HepG2 (cell line): ENCODE results near the gene OSER1. TPM values are rescaled to one million over a fixed set of nuclear protein-coding genes. Genes with fewer than 3 reads are reported as not detected.
A peak's percentile ranks its signal among the peaks of the same experiment; 100 is the strongest.

Experiments
- ADNP ChIP-seq: sonication (generic); formaldehyde crosslinking; IDR thresholded peaks from 2 replicates; pipeline ENCODE4 v1.4.0; 2020; ENCODE audit warnings: missing genetic modification reagents
- AKAP8 ChIP-seq: sonication (generic); formaldehyde crosslinking; IDR thresholded peaks from 2 replicates; pipeline ENCODE4 v1.5.1; 2020; ENCODE audit warnings: mild to moderate bottlenecking, missing genetic modification reagents
- ARNT2 ChIP-seq: sonication (generic); formaldehyde crosslinking; IDR thresholded peaks from 2 replicates; pipeline ENCODE4 v1.8.0; 2022; ENCODE audit warnings: mild to moderate bottlenecking, low read depth, missing genetic modification reagents, moderate library complexity
- EHMT2 ChIP-seq: fragments of 200-600 bp; sonication (generic); IDR thresholded peaks from 2 replicates; pipeline ENCODE4 v1.7.0; 2017; ENCODE audit warnings: antibody characterized with exemption, low read depth, low read length, borderline replicate concordance
- GATA4 ChIP-seq: sonication (generic); IDR thresholded peaks from 2 replicates; pipeline ENCODE4 v1.6.1; 2016; ENCODE audit warnings: antibody characterized with exemption, low read depth, borderline replicate concordance
- HNRNPH1 ChIP-seq: fragments of 200-400 bp; formaldehyde crosslinking; optimal IDR thresholded peaks from 2 replicates; pipeline ENCODE3; 2017; ENCODE audit warnings: mild to moderate bottlenecking, low read depth, low read length
- JARID2 ChIP-seq: sonication (generic); formaldehyde crosslinking; IDR thresholded peaks from 2 replicates; pipeline ENCODE4 v1.8.1; 2023; ENCODE audit warnings: missing genetic modification reagents, inconsistent platforms; ENCODE audit not compliant: insufficient replicate concordance
- JUNB ChIP-seq: sonication (generic); formaldehyde crosslinking; IDR thresholded peaks from 2 replicates; pipeline ENCODE4 v1.8.0; 2022; ENCODE audit warnings: missing genetic modification reagents, mild to moderate bottlenecking, borderline replicate concordance
- KDM5A ChIP-seq: fragments of 200-600 bp; sonication (generic); IDR thresholded peaks from 2 replicates; pipeline ENCODE4 v1.7.0; 2018; ENCODE audit warnings: antibody characterized with exemption, mild to moderate bottlenecking, low read length, borderline replicate concordance
- NR2F1 ChIP-seq, 2 experiments: fragments of 450-650 bp in 1 of 2; formaldehyde crosslinking in 1 of 2; IDR thresholded peaks; 2 replicates each; pipeline versions ENCODE4 v1.5.0 to v1.6.1; 2016 to 2020; ENCODE audit warnings: mild to moderate bottlenecking in 1 of 2, missing compliant biosample characterization in 1 of 2, missing genetic modification reagents in 1 of 2, moderate library complexity in 1 of 2
- SP1 ChIP-seq, 2 experiments: fragments of 450-650 bp in 1 of 2; sonication (generic) in 1 of 2; formaldehyde crosslinking in 1 of 2; IDR thresholded peaks; 2 replicates each; pipeline versions ENCODE4 v1.4.0 to v1.6.1; 2016 to 2020; ENCODE audit warnings: missing genetic modification reagents in 1 of 2
- ZNF17 ChIP-seq: sonication (generic); formaldehyde crosslinking; IDR thresholded peaks from 2 replicates; pipeline ENCODE4 v1.5.0; 2020; ENCODE audit warnings: mild to moderate bottlenecking, missing genetic modification reagents
- ZNF230 ChIP-seq: sonication (generic); formaldehyde crosslinking; IDR thresholded peaks from 2 replicates; pipeline ENCODE4 v1.4.0; 2020; ENCODE audit warnings: mild to moderate bottlenecking, missing genetic modification reagents
- ZNF550 ChIP-seq: sonication (generic); formaldehyde crosslinking; IDR thresholded peaks from 2 replicates; pipeline ENCODE4 v1.4.0; 2020; ENCODE audit warnings: mild to moderate bottlenecking, missing genetic modification reagents, borderline replicate concordance
- ZNF552 ChIP-seq: sonication (generic); formaldehyde crosslinking; IDR thresholded peaks from 2 replicates; pipeline ENCODE4 v1.9.0; 2022; ENCODE audit warnings: missing genetic modification reagents, mild to moderate bottlenecking, borderline replicate concordance
- ZNF773 ChIP-seq: sonication (generic); formaldehyde crosslinking; IDR thresholded peaks from 2 replicates; pipeline ENCODE4 v1.4.0; 2020; ENCODE audit warnings: missing genetic modification reagents, borderline replicate concordance
- ZNF776 ChIP-seq: sonication (generic); formaldehyde crosslinking; IDR thresholded peaks from 2 replicates; pipeline ENCODE4 v1.4.0; 2020; ENCODE audit warnings: mild to moderate bottlenecking, missing genetic modification reagents
- ZNF841 ChIP-seq: sonication (generic); formaldehyde crosslinking; IDR thresholded peaks from 2 replicates; pipeline ENCODE4 v1.8.1; 2023; ENCODE audit warnings: missing genetic modification reagents, borderline replicate concordance
- polyA plus RNA-seq, 8 experiments: library from polyadenylated mRNA; depleted of rRNA in 3 of 8; stranded (reverse) in 7 of 8; unstranded in 1 of 8; fragments of >200 nt; fragmentation: Illumina TruSeq in 4 of 8; extraction: Trizol in 4 of 8; gene quantifications; 2 replicates each; pipeline versions ENCODE4 v1.2.1 to v1.2.3, GENCODE V29; 2011 to 2016; ENCODE audit warnings: low read depth in 4 of 8, missing spikeins in 1 of 8, mixed read lengths in 1 of 8; ENCODE audit not compliant: insufficient read depth in 1 of 8
- total RNA-seq, 5 experiments: library from RNA; depleted of rRNA; stranded (reverse); fragments of >200 nt; fragmentation: Illumina TruSeq; extraction: Trizol; gene quantifications; 2 replicates each; pipeline ENCODE4 v1.2.3, GENCODE V29; 2016; ENCODE audit warnings: low read depth in 1 of 5
- TF ChIP-seq, protein P1 (sequence below): sonication (generic); formaldehyde crosslinking; IDR thresholded peaks from 2 replicates; pipeline ENCODE4 v1.5.0; 2020; ENCODE audit warnings: missing genetic modification reagents
- TF ChIP-seq, protein P2 (sequence below): sonication (generic); IDR thresholded peaks from 2 replicates; pipeline ENCODE4 v1.6.1; 2016; ENCODE audit warnings: low read depth, borderline replicate concordance
- TF ChIP-seq, protein P3 (sequence below): IDR thresholded peaks from 2 replicates; pipeline ENCODE4 v1.6.1; 2016; ENCODE audit warnings: low read depth
- TF ChIP-seq, protein P4 (sequence below): IDR thresholded peaks from 2 replicates; pipeline ENCODE4 v1.6.1; 2016
- TF ChIP-seq, protein P5 (sequence below): IDR thresholded peaks from 2 replicates; pipeline ENCODE4 v1.6.1; 2016; ENCODE audit warnings: mild to moderate bottlenecking

OSER1 gene
- total and polyA plus RNA-seq, 2 of the 13 experiments (the other 11 are each of a cell fraction or from before 2014, with no cell fraction given), result 71.2 to 71.5 TPM

DNA sequence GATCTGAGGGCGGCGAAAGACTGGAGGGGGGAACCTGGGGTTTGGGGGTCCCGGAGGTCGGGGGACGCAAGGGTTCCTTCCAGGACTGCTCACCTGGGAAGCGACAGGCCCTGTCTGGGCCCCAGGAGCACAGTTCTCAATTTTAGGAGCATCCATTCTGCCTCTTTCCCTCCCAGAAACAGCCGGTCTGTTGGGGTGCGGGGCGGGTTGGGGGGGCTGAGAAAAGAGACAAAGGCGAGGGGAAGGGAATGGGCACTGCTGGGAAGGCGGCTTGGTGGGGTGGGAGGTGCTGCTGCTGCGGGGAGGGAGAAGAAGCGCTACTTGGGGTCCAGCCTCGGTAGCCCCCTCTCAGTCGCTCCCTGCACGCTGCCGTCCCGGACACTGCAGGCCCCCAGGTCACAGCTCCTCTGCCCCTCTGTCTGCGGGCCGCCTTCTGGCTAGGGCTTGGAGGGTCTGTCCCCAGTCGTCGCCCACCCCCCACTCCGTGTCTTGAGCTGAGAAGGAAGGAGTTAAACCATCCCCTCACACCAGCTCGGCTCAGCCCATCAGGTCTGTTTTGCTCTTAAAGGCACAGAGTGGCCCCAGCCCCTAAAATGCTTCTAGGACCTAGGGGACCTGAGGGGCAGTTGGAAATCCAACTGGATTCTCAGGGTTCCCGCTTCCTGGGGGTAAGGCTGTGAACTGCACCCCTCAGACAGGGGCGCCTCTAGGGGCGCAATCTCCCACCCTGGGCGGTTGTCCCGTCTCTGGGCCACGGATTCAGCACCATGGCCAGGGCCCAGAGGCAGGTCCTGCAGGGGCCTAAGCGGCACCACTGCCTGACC is 37.2 kb upstream of the OSER1 start (continued):
- TF ChIP-seq SP1 (IDR thresholded peaks at IDR 0.05) (no peak), SP1 (CRISPR knock-in tag; IDR thresholded peaks at IDR 0.05) (peak; percentile 49; the same call in 1 of the 2 replicates), KDM5A (no peak), ZNF230 (peak; percentile 99), ZNF773 (CRISPR knock-in tag) (peak; percentile 99), ZNF552 (CRISPR knock-in tag) (peak; percentile 93), GATA4 (no peak), JUNB (CRISPR knock-in tag) (no peak), HNRNPH1 (no peak), ZNF17 (CRISPR knock-in tag) (0 out of 2 replicates have a peak, but pooled peaks have one; percentile 58), AKAP8 (CRISPR knock-in tag) (peak; percentile 89), EHMT2 (peak; percentile 98; the same call in 1 of the 2 replicates), ADNP (CRISPR knock-in tag) (0 out of 2 replicates have a peak, but pooled peaks have one; percentile 8), ARNT2 (CRISPR knock-in tag) (peak; percentile 98), ZNF776 (CRISPR knock-in tag) (peak; percentile 94), ZNF841 (CRISPR knock-in tag) (no peak), ZNF550 (CRISPR knock-in tag) (no peak), NR2F1 (CRISPR knock-in tag; IDR thresholded peaks at IDR 0.05) (peak; percentile 69 to 80; a peak in 3 of 4 replicates), JARID2 (CRISPR knock-in tag) (peak; percentile 88)
- TF ChIP-seq, protein P1, sequence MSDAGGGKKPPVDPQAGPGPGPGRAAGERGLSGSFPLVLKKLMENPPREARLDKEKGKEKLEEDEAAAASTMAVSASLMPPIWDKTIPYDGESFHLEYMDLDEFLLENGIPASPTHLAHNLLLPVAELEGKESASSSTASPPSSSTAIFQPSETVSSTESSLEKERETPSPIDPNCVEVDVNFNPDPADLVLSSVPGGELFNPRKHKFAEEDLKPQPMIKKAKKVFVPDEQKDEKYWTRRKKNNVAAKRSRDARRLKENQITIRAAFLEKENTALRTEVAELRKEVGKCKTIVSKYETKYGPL (CRISPR knock-in tag), result peak; percentile 98
- TF ChIP-seq, protein P2, sequence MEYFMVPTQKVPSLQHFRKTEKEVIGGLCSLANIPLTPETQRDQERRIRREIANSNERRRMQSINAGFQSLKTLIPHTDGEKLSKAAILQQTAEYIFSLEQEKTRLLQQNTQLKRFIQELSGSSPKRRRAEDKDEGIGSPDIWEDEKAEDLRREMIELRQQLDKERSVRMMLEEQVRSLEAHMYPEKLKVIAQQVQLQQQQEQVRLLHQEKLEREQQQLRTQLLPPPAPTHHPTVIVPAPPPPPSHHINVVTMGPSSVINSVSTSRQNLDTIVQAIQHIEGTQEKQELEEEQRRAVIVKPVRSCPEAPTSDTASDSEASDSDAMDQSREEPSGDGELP, result no peak
- TF ChIP-seq, protein P3, sequence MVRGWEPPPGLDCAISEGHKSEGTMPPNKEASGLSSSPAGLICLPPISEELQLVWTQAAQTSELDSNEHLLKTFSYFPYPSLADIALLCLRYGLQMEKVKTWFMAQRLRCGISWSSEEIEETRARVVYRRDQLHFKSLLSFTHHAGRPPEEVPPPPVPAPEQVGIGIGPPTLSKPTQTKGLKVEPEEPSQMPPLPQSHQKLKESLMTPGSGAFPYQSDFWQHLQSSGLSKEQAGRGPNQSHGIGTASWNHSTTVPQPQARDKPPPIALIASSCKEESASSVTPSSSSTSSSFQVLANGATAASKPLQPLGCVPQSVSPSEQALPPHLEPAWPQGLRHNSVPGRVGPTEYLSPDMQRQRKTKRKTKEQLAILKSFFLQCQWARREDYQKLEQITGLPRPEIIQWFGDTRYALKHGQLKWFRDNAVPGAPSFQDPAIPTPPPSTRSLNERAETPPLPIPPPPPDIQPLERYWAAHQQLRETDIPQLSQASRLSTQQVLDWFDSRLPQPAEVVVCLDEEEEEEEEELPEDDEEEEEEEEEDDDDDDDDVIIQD (CRISPR knock-in tag), result peak; percentile 73; the same call in 1 of the 2 replicates
- TF ChIP-seq, protein P4, sequence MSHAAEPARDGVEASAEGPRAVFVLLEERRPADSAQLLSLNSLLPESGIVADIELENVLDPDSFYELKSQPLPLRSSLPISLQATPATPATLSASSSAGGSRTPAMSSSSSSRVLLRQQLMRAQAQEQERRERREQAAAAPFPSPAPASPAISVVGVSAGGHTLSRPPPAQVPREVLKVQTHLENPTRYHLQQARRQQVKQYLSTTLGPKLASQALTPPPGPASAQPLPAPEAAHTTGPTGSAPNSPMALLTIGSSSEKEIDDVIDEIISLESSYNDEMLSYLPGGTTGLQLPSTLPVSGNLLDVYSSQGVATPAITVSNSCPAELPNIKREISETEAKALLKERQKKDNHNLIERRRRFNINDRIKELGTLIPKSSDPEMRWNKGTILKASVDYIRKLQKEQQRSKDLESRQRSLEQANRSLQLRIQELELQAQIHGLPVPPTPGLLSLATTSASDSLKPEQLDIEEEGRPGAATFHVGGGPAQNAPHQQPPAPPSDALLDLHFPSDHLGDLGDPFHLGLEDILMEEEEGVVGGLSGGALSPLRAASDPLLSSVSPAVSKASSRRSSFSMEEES (CRISPR knock-in tag), result peak; percentile 95
- TF ChIP-seq, protein P5, sequence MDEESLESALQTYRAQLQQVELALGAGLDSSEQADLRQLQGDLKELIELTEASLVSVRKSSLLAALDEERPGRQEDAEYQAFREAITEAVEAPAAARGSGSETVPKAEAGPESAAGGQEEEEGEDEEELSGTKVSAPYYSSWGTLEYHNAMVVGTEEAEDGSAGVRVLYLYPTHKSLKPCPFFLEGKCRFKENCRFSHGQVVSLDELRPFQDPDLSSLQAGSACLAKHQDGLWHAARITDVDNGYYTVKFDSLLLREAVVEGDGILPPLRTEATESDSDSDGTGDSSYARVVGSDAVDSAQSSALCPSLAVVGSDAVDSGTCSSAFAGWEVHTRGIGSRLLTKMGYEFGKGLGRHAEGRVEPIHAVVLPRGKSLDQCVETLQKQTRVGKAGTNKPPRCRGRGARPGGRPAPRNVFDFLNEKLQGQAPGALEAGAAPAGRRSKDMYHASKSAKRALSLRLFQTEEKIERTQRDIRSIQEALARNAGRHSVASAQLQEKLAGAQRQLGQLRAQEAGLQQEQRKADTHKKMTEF, result peak; percentile 82
